ENCODE data around the gene TBC1D8B.

DNA sequence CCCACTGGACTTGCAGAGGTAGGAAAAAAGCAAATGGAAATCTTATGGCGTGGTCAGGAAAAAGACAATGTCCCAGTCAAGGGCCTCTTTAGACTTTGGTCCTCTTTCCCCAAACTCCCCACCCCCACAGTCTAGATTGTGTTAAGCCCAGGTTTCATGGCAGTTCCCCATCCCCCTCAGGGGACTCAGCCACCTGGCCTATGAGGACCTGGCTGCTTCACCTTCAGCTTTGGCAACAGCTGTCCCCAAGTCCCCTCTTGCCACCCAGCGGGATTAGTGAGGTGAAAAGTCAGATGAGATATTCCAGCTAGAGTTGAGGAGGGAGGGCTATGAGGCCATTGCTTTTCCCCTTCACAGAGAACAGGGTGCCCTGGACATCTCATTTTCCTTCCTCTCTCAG is 100.2 kb downstream of the TBC1D8B start:
- TF ChIP-seq, protein P1, sequence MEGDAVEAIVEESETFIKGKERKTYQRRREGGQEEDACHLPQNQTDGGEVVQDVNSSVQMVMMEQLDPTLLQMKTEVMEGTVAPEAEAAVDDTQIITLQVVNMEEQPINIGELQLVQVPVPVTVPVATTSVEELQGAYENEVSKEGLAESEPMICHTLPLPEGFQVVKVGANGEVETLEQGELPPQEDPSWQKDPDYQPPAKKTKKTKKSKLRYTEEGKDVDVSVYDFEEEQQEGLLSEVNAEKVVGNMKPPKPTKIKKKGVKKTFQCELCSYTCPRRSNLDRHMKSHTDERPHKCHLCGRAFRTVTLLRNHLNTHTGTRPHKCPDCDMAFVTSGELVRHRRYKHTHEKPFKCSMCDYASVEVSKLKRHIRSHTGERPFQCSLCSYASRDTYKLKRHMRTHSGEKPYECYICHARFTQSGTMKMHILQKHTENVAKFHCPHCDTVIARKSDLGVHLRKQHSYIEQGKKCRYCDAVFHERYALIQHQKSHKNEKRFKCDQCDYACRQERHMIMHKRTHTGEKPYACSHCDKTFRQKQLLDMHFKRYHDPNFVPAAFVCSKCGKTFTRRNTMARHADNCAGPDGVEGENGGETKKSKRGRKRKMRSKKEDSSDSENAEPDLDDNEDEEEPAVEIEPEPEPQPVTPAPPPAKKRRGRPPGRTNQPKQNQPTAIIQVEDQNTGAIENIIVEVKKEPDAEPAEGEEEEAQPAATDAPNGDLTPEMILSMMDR (IDR thresholded peaks at IDR 0.05), result no peak
- TF ChIP-seq JUND (IDR thresholded peaks at IDR 0.05) (no peak), EP300 (IDR thresholded peaks at IDR 0.05; ENCODE audit: borderline replicate concordance in 1 of 2, low read depth in 1 of 2, low read length in 1 of 2) (no peak), FOXM1 (IDR thresholded peaks at IDR 0.05; ENCODE audit: low read depth) (no peak), FOXJ3 (CRISPR knock-in tag; IDR thresholded peaks at IDR 0.05) (no peak), ELF1 (IDR thresholded peaks at IDR 0.05) (no peak), POLR2AphosphoS5 (IDR thresholded peaks at IDR 0.05; ENCODE audit: low read depth, low read length) (no peak)
- TF ChIP-seq, protein P2, sequence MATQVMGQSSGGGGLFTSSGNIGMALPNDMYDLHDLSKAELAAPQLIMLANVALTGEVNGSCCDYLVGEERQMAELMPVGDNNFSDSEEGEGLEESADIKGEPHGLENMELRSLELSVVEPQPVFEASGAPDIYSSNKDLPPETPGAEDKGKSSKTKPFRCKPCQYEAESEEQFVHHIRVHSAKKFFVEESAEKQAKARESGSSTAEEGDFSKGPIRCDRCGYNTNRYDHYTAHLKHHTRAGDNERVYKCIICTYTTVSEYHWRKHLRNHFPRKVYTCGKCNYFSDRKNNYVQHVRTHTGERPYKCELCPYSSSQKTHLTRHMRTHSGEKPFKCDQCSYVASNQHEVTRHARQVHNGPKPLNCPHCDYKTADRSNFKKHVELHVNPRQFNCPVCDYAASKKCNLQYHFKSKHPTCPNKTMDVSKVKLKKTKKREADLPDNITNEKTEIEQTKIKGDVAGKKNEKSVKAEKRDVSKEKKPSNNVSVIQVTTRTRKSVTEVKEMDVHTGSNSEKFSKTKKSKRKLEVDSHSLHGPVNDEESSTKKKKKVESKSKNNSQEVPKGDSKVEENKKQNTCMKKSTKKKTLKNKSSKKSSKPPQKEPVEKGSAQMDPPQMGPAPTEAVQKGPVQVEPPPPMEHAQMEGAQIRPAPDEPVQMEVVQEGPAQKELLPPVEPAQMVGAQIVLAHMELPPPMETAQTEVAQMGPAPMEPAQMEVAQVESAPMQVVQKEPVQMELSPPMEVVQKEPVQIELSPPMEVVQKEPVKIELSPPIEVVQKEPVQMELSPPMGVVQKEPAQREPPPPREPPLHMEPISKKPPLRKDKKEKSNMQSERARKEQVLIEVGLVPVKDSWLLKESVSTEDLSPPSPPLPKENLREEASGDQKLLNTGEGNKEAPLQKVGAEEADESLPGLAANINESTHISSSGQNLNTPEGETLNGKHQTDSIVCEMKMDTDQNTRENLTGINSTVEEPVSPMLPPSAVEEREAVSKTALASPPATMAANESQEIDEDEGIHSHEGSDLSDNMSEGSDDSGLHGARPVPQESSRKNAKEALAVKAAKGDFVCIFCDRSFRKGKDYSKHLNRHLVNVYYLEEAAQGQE (IDR thresholded peaks at IDR 0.05; ENCODE audit: low read depth, low read length), result no peak
